ENCODE results near the gene NUP155.
"Not testable (repeated sequence)": the region's sequence is repeated elsewhere in the genome, so short reads cannot be mapped to it uniquely, and the experiment has no call there.

Gene NUP155

DNA sequence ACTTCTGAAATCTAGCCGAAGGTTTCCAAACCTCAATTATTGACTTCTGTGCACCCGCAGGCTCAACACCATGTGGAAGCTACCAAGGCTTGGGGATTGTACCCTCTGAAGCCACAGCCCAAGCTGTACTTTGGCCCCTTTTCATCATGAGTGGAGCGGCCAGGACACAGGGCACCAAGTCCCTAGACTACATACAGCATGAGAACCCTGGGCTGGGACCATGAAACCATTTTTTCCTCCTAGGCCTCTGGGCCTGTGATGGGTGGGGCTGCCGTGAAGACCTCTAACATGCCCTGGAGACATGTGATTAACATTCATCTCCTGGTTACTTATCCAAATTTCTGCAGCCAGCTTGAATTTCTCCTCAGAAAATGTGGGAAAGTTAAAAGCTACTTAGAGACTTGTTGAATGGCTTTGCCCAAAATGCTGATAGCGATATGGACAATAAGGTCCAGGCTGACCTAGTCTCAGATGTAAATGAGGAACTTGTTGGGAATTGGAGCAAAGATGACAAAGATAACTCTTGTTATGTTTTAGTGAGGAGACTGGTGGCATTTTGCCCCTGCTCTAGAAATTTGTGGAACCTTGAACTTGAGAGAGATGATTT, 87.6 kb downstream of the NUP155 start:
- no peak for DNase-seq (ENCODE audit: low read depth in 2 of 2, low spot score in 1 of 2)

DNA sequence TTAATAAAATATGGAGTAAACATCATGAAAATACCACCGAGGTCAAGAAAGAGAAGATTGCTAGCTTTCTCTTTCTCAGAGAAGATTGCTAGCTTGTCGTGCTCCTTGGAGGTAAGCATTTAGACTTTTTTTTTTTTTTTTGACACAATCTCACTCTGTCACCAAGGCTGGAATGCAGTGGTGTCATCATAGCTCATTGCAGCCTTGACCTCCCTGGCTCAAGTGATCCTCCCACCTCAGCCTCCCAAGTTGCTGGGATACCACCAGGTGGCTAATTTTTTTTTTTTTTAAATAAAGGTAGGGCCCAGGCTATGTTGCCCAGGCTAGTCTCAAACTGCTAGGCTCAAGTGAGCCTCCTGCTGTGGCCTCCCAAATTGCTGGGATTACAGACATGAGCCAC, 95.4 kb downstream of the NUP155 start:
- DNase-seq (ENCODE audit: low read depth in 2 of 2, low spot score in 1 of 2), result no peak

GRCh38 chr5:37272511-37272910, 98.4 kb downstream of the NUP155 start:
- DNase-seq (ENCODE audit: low read depth in 2 of 2, low spot score in 1 of 2), result no peak

GRCh38 chr5:37268100-37268499, 102.8 kb downstream of the NUP155 start:
- not testable (repeated sequence) for DNase-seq (ENCODE audit: low read depth in 2 of 2, low spot score in 1 of 2)

DNA sequence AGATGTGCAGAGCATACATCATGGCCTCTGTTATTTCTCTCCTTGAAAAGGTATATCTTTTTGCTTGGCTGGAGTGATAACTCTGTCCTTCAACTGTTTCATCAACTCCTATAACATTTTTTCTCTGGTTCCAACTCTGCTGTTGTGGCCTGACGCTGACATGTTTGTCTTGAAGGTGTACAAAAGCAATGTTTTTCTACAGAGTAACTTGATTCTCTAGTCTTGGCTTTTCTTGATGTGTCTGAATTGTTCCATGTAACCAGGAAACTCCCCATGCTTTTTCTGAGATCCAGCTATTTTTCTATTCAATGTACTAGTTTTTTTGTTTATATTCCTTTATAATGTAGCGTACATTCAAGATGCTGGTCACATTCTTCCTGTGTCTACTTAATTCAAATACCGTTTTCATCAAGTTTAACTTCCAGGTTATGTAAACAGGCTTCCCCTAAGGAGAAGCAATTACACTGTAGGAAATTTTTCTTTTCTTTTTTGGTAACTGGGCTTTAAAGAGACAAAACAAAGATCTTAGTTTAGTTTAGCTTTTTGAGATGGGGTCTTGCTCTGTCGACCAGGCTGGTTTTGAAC, 115.0 kb downstream of the NUP155 start:
- DNase-seq (ENCODE audit: low read depth in 2 of 2, low spot score in 1 of 2), result no peak

DNA sequence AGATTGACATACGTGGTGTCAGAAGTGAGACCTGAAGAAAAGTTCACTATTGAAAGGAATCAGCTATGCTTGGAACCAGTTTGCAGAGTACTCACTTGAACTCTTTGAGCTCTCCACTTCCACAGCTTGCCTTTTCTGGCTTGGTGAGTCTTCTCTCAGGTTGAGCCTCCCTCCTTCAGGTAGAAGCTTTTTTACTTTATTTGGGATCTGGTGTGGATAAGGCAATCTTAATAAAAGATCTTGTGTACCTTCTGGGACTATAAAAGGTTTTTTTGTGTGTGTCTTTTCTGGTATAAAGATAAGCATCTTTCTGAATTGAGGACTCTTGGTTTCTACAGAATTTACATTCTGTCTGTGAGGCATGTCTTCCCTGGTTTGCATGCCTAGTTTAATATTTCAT, 116.3 kb downstream of the NUP155 start:
- no peak for DNase-seq (ENCODE audit: low read depth in 2 of 2, low spot score in 1 of 2)

DNA sequence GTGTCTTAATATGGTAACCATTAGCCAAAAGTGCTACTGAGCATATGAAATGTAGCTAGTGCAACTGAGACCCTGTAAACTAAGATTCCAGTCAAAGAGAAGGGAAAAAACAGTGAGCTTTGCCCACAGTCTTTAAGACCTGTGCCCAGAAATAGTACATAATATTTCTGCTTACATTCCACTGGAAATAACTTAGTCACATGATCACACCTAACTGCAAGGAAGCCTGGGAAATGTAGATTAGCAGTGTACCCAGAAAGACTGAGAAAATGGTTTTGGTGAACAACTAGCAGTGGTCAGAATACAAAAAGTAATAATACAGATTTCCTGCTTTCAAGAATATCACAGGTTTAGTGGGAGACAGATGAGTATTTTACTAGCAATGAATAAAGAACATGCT, 119.2 kb downstream of the NUP155 start:
- DNase-seq (ENCODE audit: low read depth in 2 of 2, low spot score in 1 of 2), result no peak

DNA sequence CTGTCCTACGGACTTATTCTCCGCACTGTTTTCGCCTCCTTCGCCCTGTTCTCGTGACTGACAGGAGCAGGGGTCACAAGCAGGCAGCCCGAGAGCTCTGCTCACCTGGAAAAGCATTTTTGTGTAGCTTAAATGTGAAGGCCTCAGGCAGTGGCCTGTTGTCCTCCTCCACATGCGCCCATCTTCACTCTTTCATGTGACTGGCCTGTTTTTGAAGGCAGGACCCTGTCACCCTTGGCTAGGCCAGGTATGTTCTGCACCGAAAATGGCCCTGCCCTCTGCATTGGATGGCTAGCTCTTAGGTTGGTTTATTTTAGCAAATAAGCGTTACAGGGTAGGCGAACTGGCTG, 121.1 kb downstream of the NUP155 start:
- DNase-seq (ENCODE audit: low read depth in 2 of 2, low spot score in 1 of 2), result no peak

DNA sequence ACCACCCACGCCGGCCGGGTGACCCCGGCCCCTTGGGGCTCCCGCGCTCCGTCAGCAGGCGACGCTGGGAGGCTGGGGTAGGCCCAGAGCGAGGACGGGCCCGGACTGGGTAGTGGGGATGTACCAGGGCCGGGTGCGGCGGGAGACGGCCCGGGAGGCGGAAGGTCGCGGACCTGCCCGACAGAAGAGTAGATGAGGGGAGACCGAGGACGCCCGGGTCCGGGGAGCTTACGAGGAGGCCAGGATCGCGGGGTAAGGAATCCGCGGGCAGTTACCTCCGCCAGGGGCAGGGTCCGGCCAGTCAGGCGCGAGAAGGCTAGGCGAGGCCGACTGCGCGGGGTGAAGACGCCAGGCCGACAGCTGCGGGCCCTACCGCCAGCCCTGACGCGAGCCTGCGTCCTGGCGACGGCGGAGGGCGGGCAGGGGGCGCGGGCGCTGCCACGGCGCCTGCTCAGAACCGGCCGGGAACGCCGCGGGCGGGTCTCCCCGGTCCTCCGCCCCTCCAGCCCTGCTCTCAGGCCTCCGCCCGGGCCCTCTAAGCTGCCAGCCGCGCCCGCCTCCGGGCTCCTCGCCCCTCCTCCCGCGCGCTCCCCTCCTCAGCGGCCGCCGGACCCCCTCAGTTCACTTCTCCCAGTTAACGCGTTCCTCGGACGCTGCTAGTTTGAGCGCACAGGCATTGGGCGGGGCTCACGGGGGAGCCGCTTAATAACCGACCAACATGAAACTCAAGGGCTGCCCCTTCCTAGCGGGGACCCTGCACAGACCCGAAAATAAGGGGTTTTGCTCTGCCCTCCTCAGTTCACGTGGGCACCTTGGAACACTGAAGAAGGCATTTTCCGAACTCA, 121.7 kb downstream of the NUP155 start, which contains the start of gene CPLANE1:
Gene CPLANE1 (minus strand): TSS at position 407 of the 845 bp plus-strand sequence. CDS start 1,678 bp downstream, outside the sequence.
- DNase-seq (ENCODE audit: low read depth in 2 of 2, low spot score in 1 of 2), result peak; percentile 6 to 25

DNA sequence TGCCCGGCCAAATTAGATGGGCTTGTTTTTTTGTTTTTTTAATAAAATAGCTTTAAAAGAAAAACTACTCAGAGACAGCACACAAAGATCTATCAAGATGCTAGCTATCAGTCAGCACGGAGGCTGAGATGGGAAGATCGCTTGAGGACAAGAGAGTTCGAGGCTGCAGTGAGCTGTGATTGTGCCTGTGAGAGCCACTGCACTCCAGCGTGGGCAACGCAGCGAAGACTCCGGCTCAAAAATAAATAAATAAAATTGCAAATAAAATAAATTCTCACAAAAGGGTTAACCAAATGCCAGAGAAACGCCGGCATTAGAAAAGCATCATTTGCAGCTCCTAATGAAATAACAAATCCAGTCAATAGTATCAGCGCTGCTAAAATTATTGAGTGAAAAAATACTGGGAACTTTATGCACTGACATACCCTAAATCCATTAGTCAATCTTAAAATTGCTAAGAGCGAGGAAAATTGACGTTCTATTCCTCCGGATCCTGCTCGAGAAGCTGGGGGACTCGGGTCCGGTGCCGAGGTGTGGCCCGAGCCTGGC, 122.4 kb downstream of the NUP155 start:
- DNase-seq (ENCODE audit: low read depth in 2 of 2, low spot score in 1 of 2), result no peak

DNA sequence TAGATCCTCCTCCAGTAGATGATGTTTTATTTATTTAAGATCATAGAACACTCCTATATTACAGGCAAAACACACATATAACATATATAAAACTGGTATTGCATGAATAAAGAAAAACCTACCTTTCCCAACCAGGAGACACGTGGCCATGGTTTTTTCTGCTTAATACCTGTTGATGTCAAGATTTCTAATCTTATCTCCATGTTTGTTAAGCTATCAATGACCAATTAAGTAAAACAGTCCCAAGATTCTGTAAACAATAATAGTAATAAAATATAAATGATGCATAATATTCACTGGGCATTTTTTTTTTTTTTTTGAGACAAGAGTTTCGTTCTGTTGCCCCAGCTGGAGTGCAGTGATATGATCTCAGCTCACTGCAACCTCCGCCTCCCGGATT, 123.4 kb downstream of the NUP155 start:
- no peak for DNase-seq (ENCODE audit: low read depth in 2 of 2, low spot score in 1 of 2)

DNA sequence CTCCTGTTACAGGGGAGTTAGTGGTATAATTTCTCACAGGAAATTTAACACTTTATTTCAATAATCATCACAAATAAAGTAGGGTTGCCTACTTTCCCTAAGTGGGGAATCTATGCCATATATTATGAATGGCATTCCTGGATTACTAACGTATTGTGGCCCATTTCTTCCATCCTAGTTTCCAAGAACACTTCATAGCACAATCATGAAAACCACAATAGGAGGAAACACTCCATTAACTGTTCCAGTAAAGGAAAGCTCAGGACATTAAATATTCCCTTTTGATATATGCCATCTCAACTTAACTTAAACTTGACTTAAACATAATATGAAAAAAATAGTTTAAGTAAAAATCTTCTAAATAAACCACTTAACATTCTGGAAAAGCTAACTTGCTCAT, 123.9 kb downstream of the NUP155 start:
- no peak for DNase-seq (ENCODE audit: low read depth in 2 of 2, low spot score in 1 of 2)

Measured in stimulated activated CD8-positive, alpha-beta memory T cell treated with anti-CD3 and anti-CD28 coated beads, Interleukin-4, amount 100 ng/mL, for 1 hour (primary cell).